ENCODE data around the gene XPR1.

- TF ChIP-seq MAX (IDR thresholded peaks at IDR 0.05) (no peak), CTCF (IDR thresholded peaks at IDR 0.05 in 2 of 3, conservative IDR thresholded peaks at IDR 0.05 in 1 of 3; ENCODE audit: borderline replicate concordance in 1 of 3, insufficient read depth in 1 of 3, low read depth in 2 of 3, low read length in 2 of 3) (no peak), POLR2AphosphoS5 (IDR thresholded peaks at IDR 0.05; ENCODE audit: low read depth, low read length) (no peak)
These were observed 283.7 kb downstream of the XPR1 start for GRCh38 chr1:180915426-180915965.

Measured in HCT116 (cell line).